ENCODE results near the gene DOCK1.

Gene DOCK1

DNA sequence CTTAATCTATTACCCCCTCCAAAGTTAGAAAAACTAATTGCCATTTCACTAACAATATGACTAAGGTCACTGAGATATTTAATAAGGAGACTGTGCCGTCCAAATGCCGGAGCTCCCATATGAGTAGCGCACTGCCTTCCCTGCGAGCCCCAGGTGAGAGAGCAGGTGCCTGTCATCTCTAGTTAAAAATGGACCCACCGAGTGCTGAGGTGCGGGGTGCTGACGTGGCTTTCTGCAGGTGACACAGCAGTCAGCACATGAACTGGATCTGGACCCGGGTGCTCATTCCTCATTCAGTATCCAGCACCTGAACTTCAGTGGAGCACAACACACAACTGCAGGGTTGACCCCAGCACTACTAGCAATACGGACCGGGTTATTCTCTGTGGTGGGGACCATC is 505.8 kb downstream of the DOCK1 start:
- no peak for DNase-seq

DNA sequence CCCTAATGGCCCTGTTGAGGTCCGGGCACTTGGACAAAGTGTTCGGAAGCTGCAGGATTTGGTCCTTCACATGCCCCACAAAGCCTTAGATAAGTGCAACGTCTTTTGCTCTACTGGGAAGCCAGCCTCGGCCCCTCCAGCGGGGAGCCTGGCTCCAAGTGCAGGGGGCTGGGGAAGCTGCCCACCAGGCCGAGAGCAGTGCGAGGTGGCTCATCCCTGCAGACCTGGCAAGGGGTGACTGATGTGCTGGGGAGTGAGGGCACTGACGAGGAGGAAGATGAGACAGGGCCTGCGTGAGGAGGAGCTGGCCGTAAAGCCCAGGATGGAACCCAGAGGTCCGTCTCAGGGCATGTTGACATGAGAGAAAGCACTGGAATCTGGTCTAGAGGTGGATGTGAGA is 508.1 kb downstream of the DOCK1 start:
- no peak for DNase-seq

DNA sequence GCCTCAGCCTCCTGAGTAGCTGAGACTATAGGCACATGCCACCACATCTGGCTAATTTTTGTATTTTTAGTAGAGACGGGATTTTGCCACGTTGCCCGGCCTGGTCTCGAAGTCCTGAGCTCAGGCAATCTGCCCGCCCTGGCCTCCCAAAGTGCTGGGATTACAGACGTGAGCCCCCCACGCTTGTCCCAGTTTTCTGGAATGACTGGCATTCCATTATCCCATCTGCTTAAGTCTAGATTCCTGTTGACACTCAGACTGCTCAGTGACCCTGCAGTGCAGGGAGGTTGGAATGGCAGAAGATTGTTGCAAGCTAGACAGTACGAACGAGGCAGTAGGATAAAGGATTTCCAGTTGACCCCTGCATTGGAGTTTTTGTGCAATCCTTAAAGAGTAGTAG is 508.8 kb downstream of the DOCK1 start:
- DNase-seq: no peak

- no peak for DNase-seq
Measured at GRCh38 chr10:127415116-127415515, 509.9 kb downstream of the DOCK1 start.

- DNase-seq: no peak
Measured at GRCh38 chr10:127415901-127416581, 510.8 kb downstream of the DOCK1 start.

- DNase-seq: no peak
Measured at GRCh38 chr10:127417031-127417430, 511.8 kb downstream of the DOCK1 start.

DNA sequence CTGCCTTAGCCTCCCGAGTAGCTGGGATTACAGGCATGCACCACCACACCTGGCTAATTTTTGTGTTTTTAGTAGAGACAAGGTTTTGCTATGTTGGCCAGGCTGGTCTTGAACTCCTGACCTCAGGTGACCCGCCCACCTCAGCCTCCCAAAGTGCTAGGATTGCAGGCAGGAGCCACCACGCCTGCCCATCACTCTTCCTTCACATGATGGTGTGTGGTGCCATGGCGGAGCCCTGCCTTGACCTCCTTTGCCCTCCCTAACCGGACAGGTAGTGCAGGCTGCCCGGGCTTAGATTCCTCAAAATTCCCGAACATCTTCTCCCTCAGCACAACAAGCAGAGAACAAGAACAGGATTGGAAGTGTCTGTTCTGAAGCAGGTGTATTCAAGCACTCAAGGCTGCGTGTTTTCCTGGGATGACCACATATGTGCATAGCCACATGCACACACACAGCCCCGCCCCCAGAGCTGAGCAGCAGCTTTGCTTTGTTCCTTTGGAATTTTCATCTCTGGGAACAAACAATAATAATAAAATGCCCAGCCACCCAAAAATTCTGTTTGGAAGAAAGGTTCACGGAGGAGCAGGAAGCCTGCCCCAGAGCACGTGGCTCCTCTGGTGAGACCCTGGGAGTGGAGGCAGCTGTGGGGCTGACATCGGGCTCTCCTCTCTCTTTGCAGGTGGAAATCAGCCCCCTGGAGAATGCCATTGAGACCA is 512.6 kb downstream of the DOCK1 start:
- DNase-seq: no peak

- no peak for DNase-seq
Measured at GRCh38 chr10:127418536-127419168, 513.4 kb downstream of the DOCK1 start.

DNA sequence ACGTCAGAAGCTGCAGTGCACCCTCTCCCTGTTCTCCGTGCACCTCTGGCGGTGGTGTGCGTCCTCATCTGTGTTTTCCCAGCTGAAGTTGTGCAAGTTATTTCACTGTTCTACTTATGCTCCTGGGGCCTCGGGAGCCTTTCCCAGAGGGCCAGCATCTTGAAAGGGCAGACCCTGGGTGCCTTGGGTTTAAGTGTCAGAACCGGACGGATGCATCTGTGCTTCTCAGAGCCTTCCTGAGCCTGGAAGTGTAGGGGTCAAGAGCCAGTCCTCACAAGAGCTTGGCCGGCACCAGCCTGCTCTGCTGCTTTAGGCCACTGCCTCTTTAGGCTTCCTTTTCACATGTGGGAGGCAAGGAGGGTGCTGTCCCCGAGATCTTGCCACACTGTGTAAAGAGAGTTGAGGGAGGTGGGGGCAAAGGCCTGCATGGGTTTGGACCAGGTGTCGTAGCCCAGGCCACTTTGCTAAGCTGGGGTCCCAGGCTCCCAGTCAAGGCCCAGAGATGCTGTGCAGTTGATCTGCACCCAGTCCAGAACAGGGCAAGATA is 515.0 kb downstream of the DOCK1 start:
- DNase-seq: no peak

DNA sequence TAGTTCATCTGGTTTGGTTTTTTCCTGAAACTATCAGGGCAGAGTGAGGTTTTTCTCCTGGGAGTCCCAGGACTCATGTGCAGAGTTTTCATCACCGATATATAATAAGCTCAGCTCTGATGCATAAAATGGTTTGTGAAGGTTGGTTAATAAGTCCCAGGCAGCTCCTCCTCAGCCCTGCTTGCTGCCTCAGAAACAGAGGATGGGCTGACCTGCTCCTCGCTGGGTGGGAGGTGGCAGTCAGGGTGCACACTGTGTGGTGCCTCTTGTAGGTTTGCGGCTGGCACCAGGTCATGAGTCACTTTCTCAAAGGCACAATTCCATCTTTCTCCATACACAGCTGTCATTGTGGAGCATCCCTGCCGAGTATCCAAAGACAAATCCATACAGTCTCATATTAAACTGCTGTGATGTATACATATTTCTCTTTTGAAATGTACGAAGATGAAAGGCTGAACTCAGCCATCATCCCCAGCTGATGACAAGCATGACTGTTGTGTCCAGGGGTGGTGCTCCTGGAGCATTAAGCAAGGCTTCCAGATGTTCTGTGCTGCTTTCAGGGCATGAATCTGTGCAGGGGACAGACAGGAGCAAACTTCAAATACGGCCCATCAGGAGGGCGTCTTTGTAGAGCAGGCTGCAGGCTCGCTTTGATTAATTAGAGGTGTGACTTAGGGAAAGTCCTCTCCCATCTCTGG is 518.1 kb downstream of the DOCK1 start:
- peak; percentile 31 for DNase-seq

DNA sequence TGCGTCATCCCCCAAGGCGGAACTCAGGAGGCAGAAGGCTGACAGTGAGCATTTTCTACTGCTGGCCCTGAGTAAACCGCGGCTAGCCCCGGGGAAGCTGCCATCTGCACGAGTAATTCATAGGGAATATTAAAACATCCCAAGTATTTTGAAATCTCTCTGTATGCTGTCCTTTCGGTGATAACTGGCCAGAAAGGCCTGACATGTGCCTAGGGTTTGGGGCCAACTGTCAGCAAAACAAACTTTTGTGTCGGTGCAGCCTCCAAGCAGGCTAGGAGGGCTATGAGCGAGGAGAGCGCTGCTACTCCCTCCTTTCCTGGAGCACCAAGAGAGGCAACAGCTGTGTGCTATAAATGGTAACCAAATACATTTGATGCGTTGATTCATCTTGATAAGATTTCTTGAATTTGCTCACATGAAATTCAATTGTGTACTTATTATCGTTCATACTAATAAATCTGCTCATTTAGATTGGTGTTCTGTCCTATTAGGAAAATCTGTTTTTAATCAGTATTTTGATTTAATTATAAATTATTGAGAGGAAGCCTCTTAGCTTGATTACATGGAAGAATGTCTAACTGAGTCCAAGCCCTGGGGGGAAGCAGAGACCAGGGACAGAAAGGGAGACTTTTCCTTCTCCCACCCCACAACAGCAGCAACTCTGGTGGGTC is 519.5 kb downstream of the DOCK1 start:
- peak; percentile 39 for DNase-seq

DNA sequence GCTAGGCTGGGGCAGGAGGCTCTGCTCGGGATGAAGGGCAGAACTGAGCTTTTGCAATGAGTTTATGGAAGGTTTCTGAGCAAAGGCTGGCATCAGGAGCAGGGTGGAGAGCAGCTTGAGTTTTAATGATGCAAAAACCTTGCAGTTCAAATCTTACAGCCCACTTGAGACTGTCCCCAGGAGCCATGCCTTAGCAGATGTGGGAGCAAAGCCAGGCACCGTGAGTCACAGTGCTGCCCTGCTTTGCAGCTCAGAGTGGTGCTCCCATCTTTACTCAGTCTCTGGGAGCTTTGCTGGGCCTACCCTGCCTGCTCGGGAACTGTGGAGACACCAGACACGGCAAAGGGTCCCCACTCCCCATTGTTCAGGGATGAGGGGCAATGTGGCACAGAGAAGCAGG is 521.5 kb downstream of the DOCK1 start:
- DNase-seq: no peak

DNA sequence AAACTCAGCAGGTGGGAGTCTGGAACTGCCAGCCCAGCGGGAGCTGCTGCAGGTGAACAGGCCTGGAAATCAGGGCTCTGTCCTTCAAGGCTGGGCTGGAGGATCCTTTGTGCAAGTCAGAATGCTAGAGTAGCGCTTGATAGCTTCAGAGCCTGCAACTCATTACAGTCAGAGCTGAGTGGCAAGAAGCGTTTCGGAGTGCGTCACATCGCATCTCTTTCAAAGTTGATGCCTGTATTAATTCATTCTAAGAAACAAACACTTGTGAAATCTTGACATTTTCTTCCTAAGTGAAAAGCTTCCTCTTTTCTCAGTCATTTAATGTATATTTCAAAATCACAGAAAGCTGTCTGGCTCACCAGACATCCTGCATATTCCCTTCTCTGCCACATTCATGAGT is 522.7 kb downstream of the DOCK1 start:
- DNase-seq: no peak

DNA sequence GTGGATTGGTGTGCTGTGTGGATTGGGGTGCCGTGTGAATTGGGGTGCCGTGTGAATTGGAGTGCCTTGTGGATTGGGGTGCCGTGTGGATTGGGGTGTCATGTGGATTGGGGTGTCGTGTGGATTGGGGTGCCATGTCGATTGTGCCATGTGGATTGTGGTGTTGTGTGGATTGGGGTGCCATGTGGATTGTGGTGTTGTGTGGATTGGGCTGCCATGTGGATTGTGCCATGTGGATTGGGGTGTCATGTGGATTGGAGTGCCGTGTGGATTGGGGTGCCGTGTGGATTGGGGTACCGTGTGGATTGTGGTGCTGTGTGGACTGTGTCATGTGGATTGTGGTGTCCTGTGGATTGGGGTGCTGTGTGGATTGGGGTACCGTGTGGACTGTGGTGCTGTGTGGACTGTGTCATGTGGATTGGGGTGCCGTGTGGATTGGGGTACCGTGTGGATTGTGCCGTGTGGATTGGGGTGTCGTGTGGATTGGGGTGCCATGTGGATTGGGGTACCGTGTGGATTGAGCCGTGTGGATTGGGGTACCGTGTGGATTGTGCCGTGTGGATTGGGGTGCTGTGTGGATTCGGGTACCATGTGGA is 523.3 kb downstream of the DOCK1 start:
- no peak for DNase-seq

DNA sequence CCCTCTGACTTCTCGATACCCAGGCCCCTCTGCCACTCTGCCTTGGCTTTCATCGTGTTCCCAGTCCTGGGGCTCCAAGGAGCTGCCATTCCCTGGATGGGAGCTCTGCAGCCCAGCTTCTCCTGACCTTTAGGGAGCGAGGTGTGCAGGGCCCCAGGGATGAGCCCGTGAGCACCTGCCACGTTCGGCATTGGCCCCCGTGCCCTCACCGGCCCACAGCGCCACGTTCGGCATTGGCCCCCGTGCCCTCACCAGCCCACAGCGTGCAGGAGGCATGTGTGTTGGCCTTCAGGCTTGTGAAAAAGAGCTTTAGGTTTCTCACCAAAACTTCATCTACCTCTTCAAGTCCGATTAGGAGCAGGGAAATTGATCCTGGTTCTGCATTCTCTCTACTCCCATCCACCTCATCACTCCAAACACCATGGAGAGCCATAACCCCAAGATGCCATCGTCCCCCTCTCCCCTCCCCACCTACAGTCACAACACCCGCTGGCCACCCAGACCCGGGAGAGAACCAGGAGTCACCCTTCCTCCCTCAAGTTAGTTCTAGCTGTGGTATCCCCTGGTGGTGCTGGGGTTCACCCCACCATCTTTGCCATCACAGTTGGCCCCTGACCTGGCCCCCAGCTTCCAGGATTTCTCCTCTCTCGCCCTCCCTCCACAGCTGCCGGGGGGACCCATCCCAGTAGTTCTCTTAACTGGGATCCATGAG is 524.5 kb downstream of the DOCK1 start:
- no peak for DNase-seq

DNA sequence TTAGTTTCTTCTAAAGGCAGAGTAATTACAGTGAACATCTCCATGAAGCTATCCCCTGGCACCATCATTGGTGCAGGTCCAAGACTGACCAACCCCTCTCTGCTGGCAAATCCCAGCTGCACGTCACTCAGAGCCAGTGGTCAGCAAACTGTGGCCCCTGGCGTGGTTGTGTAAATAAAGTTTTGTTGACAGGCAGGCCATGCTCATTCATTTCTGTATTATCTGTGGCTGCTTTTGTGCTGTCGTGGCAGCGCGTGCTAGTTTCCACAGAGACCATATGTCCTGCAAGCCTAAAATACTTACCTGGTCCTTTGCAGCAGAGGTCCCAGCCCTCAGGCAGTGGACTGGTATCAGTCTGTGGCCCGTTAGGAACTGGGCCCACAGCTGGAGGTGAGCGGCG is 526.3 kb downstream of the DOCK1 start:
- no peak for DNase-seq

DNA sequence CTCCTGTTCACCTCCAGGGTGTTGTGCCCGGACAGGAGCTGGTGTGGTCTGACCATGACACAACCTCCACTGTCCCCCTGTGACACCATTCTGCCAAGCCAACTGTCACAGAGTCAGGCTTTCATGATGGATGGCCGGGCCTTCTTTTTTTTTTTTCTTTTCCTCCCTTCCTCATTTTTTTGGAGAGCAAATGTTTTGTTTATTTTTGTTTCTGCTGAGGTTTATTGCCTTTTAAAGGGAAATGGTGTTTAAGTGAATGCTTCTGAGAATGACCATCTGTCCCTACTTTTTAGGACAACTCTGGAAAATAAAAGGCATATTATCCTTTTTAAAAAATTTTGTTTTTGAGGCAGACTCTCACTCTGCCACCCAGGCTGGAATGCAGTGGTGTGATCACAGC is 528.8 kb downstream of the DOCK1 start:
- no peak for DNase-seq

DNA sequence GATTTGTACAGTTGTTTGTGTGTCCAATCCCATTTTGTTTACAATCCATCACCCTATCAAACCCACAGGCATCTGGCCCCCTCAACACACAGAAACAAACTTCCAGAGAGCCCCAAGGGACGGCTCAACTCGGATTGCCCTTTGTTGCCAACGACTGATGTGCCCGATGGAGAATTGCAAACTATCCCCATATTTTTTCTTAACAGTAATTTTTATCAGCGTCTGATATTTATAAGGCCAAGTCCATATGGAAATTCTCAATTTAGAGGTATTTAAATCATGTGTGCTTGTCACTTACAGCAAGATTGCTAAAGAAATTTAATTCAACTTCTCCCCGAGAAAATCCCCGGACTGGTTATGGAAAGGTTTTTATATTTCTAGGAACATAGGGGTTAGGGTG is 530.0 kb downstream of the DOCK1 start:
- no peak for DNase-seq

DNA sequence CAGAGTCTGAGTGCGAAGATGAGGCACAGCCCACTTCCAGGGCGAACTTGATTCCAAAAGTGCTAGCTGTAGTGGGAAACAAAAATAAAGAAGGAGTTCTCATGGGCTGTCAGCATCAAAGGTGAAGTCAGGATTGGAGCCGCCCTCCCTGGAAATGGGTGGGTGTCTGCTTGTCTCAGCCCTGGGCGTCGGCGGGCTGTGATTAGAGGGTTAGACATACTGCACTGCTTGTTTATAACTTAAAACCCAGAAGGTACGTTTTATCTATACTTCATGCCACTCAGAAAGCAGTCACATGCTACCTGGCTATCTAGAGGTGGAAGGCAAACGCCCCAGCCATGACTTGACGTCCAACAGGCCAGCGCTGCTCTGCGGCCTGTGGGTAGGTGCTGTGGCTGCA is 535.1 kb downstream of the DOCK1 start:
- no peak for DNase-seq

GRCh38 chr10:127441350-127442219 is 536.4 kb downstream of the DOCK1 start:
- no peak for DNase-seq

- no peak for DNase-seq
Measured at GRCh38 chr10:127442220-127442525, 536.9 kb downstream of the DOCK1 start.
